HG03097 (cell line): ENCODE data around the gene DDX20.
"Not testable (repeated sequence)": the region's sequence is repeated elsewhere in the genome, so short reads cannot be mapped to it uniquely, and the experiment has no call there.

Source experiments
- ATAC-seq: cut with Tn5 transposase; IDR thresholded peaks from one replicate; pipeline ENCODE4 v1.9.1; 2021; ENCODE audit not compliant: unreplicated experiment, low FRiP score

Gene DDX20

DNA sequence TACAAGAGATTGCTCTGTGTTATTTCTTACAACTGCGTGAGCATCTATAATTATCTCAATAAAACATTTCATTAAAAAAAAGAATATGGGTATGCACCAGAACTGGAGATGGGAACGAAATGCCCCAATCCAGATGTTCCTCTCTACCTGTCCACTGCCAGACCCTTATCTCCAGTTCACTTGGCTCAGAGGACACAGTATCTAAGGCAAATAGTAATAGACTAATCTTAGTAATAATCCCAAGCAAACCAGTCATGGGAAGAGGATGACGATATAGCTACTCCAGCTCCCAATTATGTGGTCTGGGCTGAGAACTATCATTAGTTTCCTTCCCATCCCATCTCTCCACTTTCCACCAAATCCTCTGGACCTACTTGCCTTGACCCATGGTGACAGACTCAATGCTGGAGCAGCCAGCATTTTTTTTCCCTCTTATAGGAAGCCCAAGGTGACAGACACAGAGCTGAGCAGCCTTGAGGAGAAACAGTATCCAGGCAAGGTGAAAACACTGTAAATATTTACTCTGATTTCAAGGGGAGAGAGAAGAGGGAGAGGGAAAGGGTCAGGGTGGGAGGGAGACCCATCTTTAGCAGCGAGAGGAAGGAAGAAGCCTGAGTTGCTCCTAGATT lies 28.7 kb downstream of the DDX20 start:
- no peak for ATAC-seq

DNA sequence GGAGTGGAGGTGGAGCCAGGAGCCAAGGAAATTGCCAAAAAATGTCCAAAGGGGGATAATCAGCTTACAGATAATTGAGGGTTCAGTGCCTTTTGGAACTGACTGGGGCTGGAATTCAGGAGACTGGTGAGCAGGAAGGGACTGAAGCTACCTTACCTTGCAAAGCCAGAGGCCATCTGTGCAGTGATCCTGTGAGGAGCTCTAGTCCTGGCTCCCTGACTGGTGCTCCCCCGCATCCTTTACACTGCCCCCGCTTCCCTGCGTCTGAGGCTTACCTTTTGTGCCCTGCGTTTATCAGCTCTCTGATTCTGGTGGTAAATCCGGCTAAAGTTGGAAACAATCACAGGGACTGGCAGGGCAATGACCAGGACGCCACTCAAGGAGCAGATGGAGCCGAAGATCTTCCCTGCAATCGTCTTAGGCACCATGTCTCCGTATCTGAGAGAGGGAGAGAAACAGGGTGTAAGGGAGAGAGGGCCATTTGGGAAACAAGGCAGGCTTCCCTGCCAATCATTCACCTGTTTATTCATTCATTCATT lies 31.0 kb downstream of the DDX20 start:
- no peak for ATAC-seq

DNA sequence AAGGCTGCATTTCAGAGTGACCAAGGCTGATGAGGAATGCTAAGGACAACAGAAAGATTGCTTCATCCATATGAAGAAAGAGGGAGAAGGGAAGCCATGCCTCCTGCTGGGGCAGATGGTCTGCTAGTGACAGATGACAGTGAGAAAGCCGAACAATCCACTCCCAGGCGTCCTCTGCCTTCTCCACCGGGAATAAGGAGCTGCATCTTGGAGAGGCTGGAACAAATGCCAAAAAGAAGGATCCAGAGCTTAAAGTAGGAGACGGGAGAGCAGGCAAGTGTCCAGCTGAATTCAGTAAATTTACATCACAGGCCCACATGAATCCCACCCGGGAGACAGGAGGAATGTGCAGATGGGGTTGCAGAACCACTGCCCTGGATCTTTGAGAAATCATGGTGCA lies 33.4 kb downstream of the DDX20 start:
- no peak for ATAC-seq

DNA sequence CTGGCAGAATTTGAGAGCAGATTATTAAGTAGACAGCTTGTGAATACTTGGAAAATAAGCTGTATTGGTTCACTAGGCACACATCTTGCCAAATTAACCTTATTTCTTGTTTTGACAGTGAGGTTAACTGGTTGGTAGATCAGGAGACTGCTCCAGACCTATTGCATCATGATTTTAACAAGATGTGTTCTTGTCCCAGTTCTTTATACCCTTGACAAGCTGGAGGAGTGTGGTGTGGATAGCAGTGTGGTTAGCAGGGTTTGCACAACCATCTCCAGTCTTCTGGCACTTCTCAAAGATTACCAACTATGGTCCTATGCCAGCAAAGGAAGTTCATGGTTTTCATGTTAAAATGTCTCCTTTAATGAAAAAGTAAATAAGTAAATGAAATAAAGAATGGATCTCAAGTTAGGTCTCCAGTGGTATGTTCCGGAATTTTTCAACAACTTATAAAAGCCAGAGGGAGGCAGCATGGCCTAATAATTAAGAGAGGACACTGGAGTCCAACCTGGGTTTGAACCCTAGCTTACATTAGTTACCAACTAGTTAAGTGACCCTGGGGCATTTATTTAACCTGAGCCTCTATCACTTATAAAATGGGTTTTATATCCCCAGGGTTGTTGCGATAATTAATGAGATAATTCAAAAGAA lies 34.1 kb downstream of the DDX20 start:
- ATAC-seq, result no peak

DNA sequence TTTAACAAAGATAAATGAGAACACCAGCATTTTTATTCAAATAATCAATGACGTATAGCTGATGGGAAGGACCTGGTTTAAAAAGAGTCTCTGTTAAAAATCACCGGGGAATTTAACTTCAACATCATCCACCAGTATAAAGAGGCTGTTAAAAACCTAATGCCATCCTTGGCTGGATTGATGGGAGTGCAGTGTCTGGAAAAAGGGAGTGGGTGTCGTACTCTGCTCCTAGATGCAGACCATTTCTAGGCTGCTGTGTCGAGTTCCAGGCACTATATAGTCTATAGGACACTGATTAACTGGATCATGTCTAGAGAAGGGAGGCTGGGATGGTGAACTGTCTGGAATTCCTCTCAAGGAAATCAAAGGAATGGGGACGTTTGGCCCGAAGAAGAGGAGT lies 36.1 kb downstream of the DDX20 start:
- ATAC-seq, result no peak

DNA sequence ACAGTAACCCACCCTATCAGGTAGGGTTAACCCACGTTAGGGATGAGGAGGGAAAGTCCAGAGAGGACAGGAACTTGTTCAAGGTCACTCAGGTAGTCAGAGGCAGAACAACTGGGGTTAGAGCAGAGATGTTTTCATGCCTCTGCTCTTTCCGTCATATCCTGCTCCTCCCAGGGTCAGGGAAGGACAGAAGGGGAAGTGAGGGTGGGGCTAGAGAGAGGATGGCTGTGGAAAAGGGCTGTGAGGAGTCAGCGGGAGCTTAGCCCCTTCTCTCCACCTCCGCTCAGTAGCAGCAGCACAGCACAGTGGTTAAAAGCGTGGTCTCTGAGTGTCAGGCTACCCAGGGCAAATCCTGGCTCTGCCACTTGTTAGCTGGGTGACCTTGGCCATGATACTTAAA lies 36.5 kb downstream of the DDX20 start:
- ATAC-seq, result no peak

DNA sequence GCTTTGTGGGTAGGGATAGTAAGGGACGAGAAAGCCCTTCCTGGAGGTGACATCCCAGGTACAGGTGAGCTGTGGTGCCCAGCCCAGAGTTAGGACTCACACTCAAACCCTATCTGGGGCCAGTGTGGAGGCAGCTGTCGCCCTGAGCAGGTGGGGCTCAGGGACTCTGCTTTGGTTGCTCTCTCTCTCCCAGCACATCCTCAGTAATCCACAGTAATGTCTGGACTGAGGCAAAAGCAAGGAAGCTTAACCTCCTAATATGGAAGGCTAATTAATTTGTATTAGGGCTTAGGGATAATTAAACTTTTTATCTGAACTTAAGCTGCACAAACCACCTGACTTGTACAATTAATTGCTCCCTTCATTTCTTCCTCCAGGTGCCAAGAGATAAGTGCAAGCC lies 38.2 kb downstream of the DDX20 start:
- no peak for ATAC-seq

DNA sequence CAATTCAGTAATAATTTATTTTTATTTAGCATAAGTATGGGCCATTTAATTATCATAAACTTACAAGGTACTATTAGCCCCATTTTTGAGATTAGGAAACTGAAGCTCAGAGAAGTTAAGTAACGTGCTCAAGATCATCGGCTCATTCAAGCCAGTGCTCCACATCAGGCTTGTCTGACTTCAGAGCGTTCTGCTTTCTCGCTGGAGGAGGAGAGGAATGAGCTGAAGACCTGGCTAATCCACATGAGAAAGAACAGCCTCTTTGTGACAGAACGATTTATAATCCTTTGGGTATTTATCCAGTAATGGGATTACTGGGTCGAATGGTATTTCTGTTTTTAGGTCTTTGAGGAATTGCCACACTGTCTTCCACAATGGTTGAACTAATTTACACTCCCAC lies 39.7 kb downstream of the DDX20 start:
- ATAC-seq, result no peak

DNA sequence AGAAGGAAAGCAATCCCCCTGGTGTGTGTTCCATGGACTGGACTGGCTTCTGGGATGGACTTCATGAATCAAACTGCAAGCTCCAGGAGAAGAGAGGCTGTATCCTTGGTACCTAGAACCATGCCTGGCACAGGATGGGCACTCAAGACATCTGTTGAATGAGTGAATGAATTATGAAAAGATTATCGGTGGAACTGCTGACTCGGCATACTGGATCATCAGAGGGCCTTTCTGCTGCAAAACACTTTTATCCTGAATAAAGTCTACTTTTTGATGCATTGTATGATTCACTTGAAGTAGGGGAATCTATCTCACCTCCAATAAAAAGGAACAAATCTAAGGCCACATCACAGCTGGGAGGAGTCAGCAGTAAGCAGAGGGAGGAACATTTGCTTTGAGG lies 42.9 kb downstream of the DDX20 start:
- ATAC-seq, result no peak

DNA sequence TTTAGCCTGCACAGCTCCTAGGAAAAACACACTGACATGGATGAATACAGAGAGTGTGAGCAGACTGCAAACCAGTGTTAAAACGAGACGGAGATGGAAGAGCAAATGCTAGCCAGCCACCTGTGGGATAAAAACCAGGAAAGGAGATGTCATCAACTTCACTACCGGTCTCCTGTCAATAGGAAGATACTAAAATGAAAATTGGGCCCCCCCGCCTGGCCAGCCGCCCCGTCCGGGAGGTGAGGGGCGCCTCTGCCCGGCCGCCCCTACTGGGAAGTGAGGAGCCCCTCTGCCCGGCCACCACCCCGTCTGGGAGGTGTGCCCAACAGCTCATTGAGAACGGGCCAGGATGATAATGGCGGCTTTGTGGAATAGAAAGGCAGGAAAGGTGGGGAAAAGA lies 44.0 kb downstream of the DDX20 start:
- ATAC-seq, result not testable (repeated sequence)

DNA sequence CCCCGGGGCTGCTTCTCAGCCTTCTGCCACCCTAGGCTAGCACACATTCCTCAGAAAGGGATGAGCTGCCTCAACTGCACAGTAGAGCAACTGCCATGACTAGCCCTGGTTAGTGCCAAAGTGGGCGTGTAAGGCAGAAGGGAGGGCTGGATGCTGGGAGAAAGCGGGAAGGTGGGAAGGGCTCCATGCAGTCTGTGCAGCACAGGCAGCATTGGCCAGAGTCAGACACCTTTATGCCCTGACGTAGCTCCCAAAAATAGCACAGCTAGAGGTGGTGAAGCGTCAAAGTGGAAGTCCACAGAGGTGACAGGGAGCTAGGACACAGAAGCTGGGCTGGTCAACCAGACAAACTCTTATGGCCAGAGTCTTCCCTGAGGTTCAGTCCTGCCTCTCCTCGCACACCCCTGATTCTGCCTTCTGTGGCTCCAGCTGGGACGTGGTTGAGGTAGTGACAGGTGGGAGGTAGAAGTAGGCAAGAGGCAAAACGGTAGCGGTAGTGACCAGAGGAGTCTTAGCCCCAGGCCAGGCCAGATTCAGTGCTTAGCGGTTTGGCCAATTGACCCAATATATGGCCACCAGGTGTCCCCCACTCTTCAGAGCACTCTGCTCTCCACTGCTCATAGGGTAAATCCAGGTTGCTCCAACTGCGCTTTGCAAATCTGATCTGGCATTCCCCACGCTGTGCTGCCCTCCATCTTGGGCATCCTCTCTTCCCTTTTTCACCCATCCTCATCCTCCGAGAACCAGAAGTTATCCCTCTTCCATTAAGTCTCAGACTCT lies 45.6 kb downstream of the DDX20 start:
- no peak for ATAC-seq

DNA sequence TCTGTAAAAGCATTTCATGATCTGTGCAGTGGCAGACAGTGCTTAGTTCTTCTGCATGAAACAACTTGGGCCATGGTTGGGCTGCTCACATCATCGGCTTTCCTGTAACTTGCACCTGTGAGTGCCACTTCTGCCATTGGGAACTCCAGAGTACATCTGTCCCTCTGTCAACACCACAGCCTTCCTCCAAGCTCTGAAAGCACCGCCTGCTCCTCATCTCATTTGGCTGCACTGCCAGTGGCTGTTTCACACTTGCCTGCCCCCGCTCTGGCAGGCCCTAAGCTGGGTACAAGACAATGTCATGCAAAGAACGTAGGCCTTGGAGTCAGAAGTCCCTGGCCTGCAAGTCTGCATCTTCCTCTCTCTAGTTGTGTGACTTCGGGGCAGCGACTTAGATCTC lies 46.4 kb downstream of the DDX20 start:
- ATAC-seq, result no peak

DNA sequence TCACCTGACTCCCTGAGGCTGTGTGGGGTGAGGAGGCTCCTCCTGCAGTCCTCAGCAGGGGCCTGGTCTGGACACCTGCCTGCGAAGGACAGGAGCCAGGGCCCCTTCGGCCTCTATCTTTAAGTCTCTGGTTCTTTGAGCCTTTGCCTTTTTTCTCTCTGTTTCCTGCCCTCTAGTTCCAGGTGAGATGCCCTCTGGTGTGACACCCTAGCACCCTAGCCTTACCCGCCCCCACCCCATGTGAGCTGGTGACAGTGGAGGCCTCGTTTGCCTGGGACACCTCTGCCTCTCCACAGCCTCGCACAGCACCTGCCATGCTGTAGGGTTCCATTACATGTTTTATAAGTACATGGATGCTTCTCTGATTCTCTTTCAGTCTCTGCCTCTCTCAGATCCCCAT lies 47.3 kb downstream of the DDX20 start:
- no peak for ATAC-seq

DNA sequence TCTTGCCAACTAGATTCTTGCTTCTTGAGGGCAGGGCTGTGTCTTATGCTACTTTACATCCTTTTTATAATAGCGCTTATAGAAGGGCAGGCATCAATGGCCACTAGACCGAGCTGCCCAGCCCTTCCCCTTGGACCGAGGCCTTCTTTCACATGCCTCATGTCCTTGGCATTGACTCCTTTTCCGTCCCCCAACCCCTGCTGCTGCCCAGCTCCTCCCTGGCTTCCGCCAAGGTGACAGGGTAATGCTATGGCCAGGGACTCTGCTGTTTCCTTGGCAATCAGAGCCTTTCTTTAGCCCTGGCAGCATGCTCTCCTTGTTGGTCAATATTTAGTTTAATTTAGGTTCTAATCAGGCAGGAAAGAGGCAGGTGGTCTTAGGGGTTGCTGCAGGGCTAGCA lies 48.2 kb downstream of the DDX20 start:
- ATAC-seq, result no peak

DNA sequence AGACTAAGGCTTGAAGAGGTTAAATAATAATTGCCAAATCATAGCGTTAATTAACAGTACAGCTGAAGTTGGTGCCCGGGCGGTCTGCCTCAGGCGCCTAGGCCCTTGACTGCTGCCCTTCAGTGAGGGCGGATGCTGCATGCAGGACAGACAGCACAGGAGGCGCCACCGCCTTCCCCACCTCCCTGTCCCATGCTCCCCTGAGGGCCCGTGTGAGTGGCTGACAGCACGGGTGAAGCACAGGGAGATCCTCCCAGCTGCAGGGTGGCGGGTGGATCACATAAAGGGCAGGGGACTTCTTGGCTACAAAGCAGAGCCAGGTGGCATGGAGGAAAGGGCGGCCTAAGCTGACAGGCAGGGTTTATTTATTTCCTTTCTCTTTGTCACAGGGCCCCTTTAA lies 49.1 kb downstream of the DDX20 start:
- ATAC-seq, result no peak

DNA sequence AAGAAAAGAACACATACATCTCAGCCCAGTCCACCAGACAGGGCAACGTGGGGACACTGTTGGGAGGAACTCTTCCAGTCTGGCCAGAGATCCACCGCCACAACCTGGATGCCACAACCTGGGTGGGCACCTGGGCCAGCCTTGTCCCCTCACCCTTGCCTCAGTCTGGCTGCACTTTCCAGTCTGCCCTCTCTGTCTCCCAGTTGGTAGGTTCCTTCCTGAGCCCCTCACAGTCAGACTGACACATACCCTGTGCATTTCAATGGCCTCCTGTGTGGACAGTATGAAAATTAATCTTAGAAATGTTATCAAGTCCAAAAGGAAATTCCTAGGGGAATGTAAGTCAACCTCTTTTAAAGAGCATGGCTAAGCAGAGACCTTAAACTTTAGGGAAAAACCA lies 49.5 kb downstream of the DDX20 start:
- ATAC-seq, result no peak

DNA sequence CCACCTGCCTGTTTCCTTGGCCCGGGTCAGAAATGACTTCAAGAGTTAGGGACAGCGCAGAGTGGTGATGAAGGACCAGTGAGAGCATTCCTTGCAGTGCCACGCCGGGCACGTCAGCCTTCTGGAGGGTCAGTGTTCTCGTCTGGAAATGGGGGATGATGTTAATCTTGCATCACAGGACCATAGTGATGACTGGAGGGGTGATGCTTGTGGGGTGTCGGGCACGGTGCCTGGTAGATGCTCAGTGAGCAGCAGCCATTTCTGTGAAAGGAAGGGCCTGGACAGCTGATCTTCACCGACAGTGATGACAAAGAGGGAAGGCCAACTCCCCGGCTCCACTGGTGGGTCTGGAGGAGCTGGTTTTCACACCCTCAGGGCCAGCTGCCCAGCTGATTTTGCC lies 56.2 kb downstream of the DDX20 start:
- no peak for ATAC-seq

DNA sequence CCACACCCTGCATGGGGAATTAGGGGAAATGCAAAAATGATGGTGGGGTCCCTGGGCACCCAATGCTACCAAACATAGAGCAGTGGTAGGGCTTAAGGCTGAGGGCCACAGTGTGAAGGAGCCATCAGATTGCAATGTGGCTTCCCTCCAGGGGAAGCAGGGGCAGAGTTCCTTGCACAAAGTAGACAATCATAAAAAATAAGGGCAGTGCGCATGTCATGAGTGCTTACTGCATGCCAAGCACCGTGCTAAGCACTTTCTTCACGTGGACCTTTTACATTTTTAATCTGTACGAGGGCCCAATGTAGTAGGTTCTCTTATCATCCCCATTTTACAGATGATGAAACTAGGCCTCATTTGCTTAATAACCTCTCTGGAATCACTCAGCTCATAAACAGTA lies 56.6 kb downstream of the DDX20 start:
- no peak for ATAC-seq

DNA sequence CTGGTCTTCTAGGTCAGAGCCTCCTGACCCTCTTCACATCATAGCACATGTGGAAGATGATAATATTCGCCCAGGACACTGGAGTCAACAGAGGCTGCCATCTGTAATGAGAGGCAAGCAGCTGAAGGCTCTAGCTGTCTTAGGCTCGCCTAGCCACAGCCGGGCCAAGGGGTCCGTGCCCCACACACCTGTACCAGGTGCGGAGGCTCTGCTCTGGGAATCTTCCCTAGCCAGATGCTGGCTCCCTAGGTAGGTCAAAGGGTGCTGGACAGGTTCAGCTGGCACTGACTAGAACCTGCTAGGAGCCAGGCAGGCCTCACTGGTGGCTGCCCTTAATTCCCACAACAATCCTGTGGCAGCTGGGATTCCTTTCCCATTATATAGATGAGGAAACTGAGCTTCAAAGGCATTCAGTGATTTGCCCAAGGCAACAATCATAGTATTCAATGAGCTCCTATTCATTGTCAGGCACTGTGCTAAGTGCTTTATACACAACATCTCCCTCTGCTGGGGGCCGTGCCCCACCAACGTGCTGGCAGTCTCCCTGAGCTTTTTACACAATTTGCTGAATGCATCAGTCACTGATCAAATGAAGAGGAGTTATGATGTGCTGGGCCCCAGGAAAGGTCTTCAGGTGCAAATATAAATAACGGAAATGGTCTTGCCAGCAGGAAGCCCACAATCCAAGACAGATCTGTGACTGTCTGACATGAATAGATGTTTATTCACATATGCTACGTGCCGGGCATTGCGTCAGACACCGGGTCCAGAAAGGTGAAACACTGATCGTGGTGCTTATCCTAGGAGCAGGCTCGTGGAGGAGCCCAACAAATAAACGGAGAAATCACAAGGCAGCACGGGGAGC lies 58.0 kb downstream of the DDX20 start:
- ATAC-seq, result no peak

DNA sequence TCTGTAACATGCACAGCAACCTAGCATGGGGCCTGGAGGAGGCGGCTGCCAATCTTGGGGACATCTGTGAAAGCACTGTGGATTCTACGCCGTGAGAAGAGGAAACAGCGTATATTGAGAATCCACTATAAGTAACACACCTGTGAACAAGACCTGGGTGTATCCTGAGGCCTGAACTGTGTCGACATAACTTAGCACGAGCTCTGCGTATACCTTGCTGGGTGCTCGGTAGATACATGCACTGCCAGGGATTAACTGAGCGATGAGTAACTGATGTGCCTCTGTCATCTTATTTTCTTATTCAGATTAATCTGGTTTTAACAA lies 58.6 kb downstream of the DDX20 start:
- ATAC-seq, result no peak

DNA sequence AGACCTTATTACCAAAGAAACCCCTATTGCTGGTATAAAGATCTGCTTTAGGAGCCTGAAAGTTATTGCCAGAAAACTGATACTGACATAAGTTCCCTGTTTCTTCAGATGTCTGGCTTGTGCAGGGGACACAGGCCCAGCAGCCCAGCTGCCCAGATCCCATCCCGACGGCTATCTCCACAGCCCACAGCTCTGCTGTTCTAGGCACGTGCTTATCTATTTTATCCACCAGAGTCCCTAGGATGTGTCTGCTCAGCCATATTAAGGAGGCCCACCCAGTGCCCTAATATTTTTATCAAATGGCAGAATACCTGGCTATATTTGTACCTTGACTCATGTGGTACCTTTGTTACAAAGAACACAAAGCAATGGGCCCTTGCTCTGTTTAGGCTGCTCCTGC lies 58.9 kb downstream of the DDX20 start:
- ATAC-seq, result no peak
